HEK293 (cell line): ENCODE results near the gene NAGLU.

Experiments used
- CTCF ChIA-PET: fragments of 350-600 bp; formaldehyde crosslinking; extraction: SDS; loops from one replicate; lab custom pipeline; 2021; ENCODE audit warnings: antibody characterized with exemption; lab: Yijun Ruan, JAX
- POLR2A ChIA-PET: fragments of 300-600 bp; formaldehyde crosslinking; extraction: SDS; loops from one replicate; lab custom pipeline; 2020; ENCODE audit warnings: antibody characterized with exemption, inconsistent platforms; lab: Yijun Ruan, JAX
- H3K27ac ChIP-seq: fragments of 200-500 bp; sonication (Bioruptor generic); 2 replicates; pipeline ENCODE4 v1.5.1; 2014; ENCODE audit warnings: low read depth, low read length, control low read depth, inconsistent platforms; ENCODE audit errors: extremely low read depth
- H3K36me3 ChIP-seq, 2 experiments: fragments of 200-500 bp in 1 of 2; sonication (Bioruptor generic) in 1 of 2; 1 replicate in 1 of 2; 2 replicates in 1 of 2; pipeline ENCODE4 v1.5.1; 2014 to 2017; ENCODE audit warnings: inconsistent platforms in 2 of 2, low read length in 2 of 2; ENCODE audit not compliant: control insufficient read depth in 2 of 2, insufficient read depth in 1 of 2
- H3K4me1 ChIP-seq: fragments of 200-500 bp; sonication (Bioruptor generic); 2 replicates; pipeline ENCODE4 v1.5.1; 2014; ENCODE audit warnings: mild to moderate bottlenecking, low read length, inconsistent platforms; ENCODE audit not compliant: control insufficient read depth, insufficient read depth
- H3K4me3 ChIP-seq: 2 replicates; pipeline ENCODE4 v1.5.1; 2011; ENCODE audit warnings: low read depth, mild to moderate bottlenecking, control low read depth, low read length, moderate library complexity
- H3K9me3 ChIP-seq: fragments of 200-500 bp; sonication (Bioruptor generic); 2 replicates; pipeline ENCODE4 v1.5.1; 2014; ENCODE audit warnings: low read depth, low read length, inconsistent platforms; ENCODE audit not compliant: control insufficient read depth, insufficient read depth
- SP7 ChIP-seq: fragments of 450-650 bp; formaldehyde crosslinking; IDR thresholded peaks from 2 replicates; pipeline ENCODE4 v1.5.1; 2016; ENCODE audit warnings: missing biosample characterization, missing genetic modification characterization
- ZBTB1 ChIP-seq: fragments of 450-650 bp; formaldehyde crosslinking; IDR thresholded peaks from 2 replicates; pipeline ENCODE4 v1.5.1; 2016; ENCODE audit warnings: missing biosample characterization, missing genetic modification characterization
- ZBTB49 ChIP-seq: fragments of 450-650 bp; formaldehyde crosslinking; IDR thresholded peaks from 2 replicates; pipeline ENCODE4 v1.5.1; 2016; ENCODE audit warnings: missing biosample characterization, missing genetic modification characterization, low read depth
- ZBTB8A ChIP-seq: fragments of 450-650 bp; formaldehyde crosslinking; IDR thresholded peaks from 2 replicates; pipeline ENCODE4 v1.5.1; 2016; ENCODE audit warnings: missing biosample characterization, missing genetic modification characterization
- ZFP69B ChIP-seq: fragments of 450-650 bp; formaldehyde crosslinking; IDR thresholded peaks from 2 replicates; pipeline ENCODE4 v1.5.1; 2016; ENCODE audit warnings: missing biosample characterization, missing genetic modification characterization
- ZNF10 ChIP-seq: fragments of 450-650 bp; formaldehyde crosslinking; IDR thresholded peaks from 2 replicates; pipeline ENCODE4 v1.5.1; 2017; ENCODE audit warnings: missing biosample characterization, missing genetic modification characterization
- ZNF133 ChIP-seq: fragments of 450-650 bp; formaldehyde crosslinking; IDR thresholded peaks from 2 replicates; pipeline ENCODE4 v1.5.1; 2016; ENCODE audit warnings: missing biosample characterization, missing genetic modification characterization
- ZNF157 ChIP-seq: fragments of 450-650 bp; formaldehyde crosslinking; IDR thresholded peaks from 2 replicates; pipeline ENCODE4 v1.5.1; 2016; ENCODE audit warnings: missing biosample characterization, missing genetic modification characterization
- ZNF248 ChIP-seq: fragments of 450-650 bp; formaldehyde crosslinking; IDR thresholded peaks from 2 replicates; pipeline ENCODE4 v1.5.1; 2017; ENCODE audit warnings: missing biosample characterization, missing genetic modification characterization
- ZNF280C ChIP-seq: fragments of 450-650 bp; formaldehyde crosslinking; IDR thresholded peaks from 2 replicates; pipeline ENCODE4 v1.5.1; 2016; ENCODE audit warnings: missing biosample characterization, missing genetic modification characterization
- ZNF341 ChIP-seq: fragments of 450-650 bp; formaldehyde crosslinking; IDR thresholded peaks from 2 replicates; pipeline ENCODE4; 2016; ENCODE audit warnings: low read depth, missing biosample characterization, missing genetic modification characterization
- ZNF350 ChIP-seq: fragments of 450-650 bp; formaldehyde crosslinking; IDR thresholded peaks from 2 replicates; pipeline ENCODE4 v1.5.0; 2017; ENCODE audit warnings: missing biosample characterization, mild to moderate bottlenecking, missing genetic modification characterization
- ZNF423 ChIP-seq: fragments of 450-650 bp; formaldehyde crosslinking; IDR thresholded peaks from 2 replicates; pipeline ENCODE4 v1.5.1; 2016; ENCODE audit warnings: missing biosample characterization, missing genetic modification characterization
- ZNF561 ChIP-seq: fragments of 450-650 bp; IDR thresholded peaks from 2 replicates; pipeline ENCODE4 v1.5.1; 2018; ENCODE audit warnings: missing biosample characterization, missing genetic modification characterization, borderline replicate concordance
- ZNF654 ChIP-seq: fragments of 450-650 bp; formaldehyde crosslinking; IDR thresholded peaks from 2 replicates; pipeline ENCODE4 v1.5.1; 2016; ENCODE audit warnings: low read depth, missing biosample characterization, missing genetic modification characterization
- ZNF785 ChIP-seq: fragments of 450-650 bp; formaldehyde crosslinking; IDR thresholded peaks from 2 replicates; pipeline ENCODE4 v1.5.1; 2016; ENCODE audit warnings: missing biosample characterization, missing genetic modification characterization
- ZNF791 ChIP-seq: fragments of 450-650 bp; formaldehyde crosslinking; IDR thresholded peaks from 2 replicates; pipeline ENCODE4 v1.5.1; 2016; ENCODE audit warnings: missing biosample characterization, missing genetic modification characterization
- ZSCAN16 ChIP-seq: fragments of 450-650 bp; formaldehyde crosslinking; IDR thresholded peaks from 2 replicates; pipeline ENCODE4 v1.5.1; 2016; ENCODE audit warnings: missing biosample characterization, missing genetic modification characterization
- TF ChIP-seq, protein P1 (sequence below): fragments of 450-650 bp; IDR thresholded peaks from 2 replicates; pipeline ENCODE4 v1.5.1; 2018; ENCODE audit warnings: missing biosample characterization, missing genetic modification characterization
- TF ChIP-seq, protein P2 (sequence below): fragments of 450-650 bp; formaldehyde crosslinking; IDR thresholded peaks from 2 replicates; pipeline ENCODE4 v1.5.1; 2016; ENCODE audit warnings: missing biosample characterization, missing genetic modification characterization, borderline replicate concordance
- TF ChIP-seq, protein P3 (sequence below): fragments of 450-650 bp; formaldehyde crosslinking; IDR thresholded peaks from 2 replicates; pipeline ENCODE4 v1.5.1; 2016; ENCODE audit warnings: missing biosample characterization, missing genetic modification characterization

The NAGLU gene

DNA sequence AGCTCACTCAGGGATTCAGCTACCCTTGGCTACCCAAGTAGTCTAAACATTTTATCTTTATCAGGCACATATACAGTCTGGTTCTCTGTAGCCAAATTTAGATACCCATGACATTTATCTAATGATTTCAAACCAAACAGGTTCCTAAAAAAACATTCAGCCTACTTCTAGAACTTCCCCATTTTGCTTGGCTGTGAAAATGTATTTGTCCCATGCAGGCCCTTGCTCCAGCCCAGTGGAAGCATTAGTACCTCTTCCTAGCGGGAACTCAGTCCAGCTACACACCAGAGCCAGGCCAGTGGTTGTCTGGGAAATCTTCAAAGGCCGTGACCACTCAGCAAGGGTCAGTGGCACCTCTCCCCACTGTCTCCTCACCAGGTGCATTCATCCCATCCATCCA, 26.2 kb upstream of the NAGLU start:
- CTCF ChIA-PET, result no interaction called here
- Histone ChIP-seq H3K27ac (no peak overlapping the region), H3K4me1 (no peaks in the 10 kb centered on the region), H3K36me3 (peaks cover 6 to 76% of the 10 kb centered on the region in 2 experiments), H3K4me3 (no peak overlapping the region)
- POLR2A ChIA-PET, result no interaction called here
- no peak for TF ChIP-seq ZNF791 (tag by site-specific recombination)
- TF ChIP-seq, protein P1, sequence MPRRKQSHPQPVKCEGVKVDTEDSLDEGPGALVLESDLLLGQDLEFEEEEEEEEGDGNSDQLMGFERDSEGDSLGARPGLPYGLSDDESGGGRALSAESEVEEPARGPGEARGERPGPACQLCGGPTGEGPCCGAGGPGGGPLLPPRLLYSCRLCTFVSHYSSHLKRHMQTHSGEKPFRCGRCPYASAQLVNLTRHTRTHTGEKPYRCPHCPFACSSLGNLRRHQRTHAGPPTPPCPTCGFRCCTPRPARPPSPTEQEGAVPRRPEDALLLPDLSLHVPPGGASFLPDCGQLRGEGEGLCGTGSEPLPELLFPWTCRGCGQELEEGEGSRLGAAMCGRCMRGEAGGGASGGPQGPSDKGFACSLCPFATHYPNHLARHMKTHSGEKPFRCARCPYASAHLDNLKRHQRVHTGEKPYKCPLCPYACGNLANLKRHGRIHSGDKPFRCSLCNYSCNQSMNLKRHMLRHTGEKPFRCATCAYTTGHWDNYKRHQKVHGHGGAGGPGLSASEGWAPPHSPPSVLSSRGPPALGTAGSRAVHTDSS (tag by site-specific recombination), result no peak
- no peak for TF ChIP-seq ZNF350 (tag by site-specific recombination)
- TF ChIP-seq ZNF423 (tag by site-specific recombination), result no peak
- TF ChIP-seq ZSCAN16 (tag by site-specific recombination), result no peak
- TF ChIP-seq ZNF280C, result no peak
- no peak for TF ChIP-seq ZNF654 (tag by site-specific recombination)
- TF ChIP-seq, protein P2, sequence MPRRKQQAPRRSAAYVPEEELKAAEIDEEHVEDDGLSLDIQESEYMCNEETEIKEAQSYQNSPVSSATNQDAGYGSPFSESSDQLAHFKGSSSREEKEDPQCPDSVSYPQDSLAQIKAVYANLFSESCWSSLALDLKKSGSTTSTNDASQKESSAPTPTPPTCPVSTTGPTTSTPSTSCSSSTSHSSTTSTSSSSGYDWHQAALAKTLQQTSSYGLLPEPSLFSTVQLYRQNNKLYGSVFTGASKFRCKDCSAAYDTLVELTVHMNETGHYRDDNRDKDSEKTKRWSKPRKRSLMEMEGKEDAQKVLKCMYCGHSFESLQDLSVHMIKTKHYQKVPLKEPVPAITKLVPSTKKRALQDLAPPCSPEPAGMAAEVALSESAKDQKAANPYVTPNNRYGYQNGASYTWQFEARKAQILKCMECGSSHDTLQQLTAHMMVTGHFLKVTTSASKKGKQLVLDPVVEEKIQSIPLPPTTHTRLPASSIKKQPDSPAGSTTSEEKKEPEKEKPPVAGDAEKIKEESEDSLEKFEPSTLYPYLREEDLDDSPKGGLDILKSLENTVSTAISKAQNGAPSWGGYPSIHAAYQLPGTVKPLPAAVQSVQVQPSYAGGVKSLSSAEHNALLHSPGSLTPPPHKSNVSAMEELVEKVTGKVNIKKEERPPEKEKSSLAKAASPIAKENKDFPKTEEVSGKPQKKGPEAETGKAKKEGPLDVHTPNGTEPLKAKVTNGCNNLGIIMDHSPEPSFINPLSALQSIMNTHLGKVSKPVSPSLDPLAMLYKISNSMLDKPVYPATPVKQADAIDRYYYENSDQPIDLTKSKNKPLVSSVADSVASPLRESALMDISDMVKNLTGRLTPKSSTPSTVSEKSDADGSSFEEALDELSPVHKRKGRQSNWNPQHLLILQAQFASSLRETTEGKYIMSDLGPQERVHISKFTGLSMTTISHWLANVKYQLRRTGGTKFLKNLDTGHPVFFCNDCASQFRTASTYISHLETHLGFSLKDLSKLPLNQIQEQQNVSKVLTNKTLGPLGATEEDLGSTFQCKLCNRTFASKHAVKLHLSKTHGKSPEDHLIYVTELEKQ (tag by site-specific recombination), result no peak
- TF ChIP-seq ZNF10 (tag by site-specific recombination), result no peak
- TF ChIP-seq, protein P3, sequence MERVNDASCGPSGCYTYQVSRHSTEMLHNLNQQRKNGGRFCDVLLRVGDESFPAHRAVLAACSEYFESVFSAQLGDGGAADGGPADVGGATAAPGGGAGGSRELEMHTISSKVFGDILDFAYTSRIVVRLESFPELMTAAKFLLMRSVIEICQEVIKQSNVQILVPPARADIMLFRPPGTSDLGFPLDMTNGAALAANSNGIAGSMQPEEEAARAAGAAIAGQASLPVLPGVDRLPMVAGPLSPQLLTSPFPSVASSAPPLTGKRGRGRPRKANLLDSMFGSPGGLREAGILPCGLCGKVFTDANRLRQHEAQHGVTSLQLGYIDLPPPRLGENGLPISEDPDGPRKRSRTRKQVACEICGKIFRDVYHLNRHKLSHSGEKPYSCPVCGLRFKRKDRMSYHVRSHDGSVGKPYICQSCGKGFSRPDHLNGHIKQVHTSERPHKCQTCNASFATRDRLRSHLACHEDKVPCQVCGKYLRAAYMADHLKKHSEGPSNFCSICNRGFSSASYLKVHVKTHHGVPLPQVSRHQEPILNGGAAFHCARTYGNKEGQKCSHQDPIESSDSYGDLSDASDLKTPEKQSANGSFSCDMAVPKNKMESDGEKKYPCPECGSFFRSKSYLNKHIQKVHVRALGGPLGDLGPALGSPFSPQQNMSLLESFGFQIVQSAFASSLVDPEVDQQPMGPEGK (tag by site-specific recombination), result no peak
- TF ChIP-seq ZNF785 (tag by site-specific recombination), result no peak
- TF ChIP-seq SP7 (tag by site-specific recombination), result no peak
- TF ChIP-seq ZNF133 (tag by site-specific recombination), result no peak
- TF ChIP-seq, all 188 proteins: peak for 0
- H3K9me3 ChIP-seq, result no peaks in the 10 kb centered on the region

- no peaks in the 10 kb centered on the region for H3K9me3 ChIP-seq
- ChIA-PET CTCF (interaction anchor here (0.6 to 1.0 kb wide), 2 partner anchors 12 to 185 kb away, joined by 3 to 4 read pairs; no protein-coding TSS in a partner anchor), POLR2A (no interaction called here)
- no peak overlapping the region for H3K27ac ChIP-seq
- H3K4me3 ChIP-seq, result no peak overlapping the region
- H3K4me1 ChIP-seq, result no peaks in the 10 kb centered on the region; the same call in 1 of the 2 replicates
- peaks cover 6 to 72% of the 10 kb centered on the region in 2 experiments; a peak in 2 of 3 replicates for H3K36me3 ChIP-seq
- TF ChIP-seq ZNF248 (tag by site-specific recombination) (no peak), ZNF561 (tag by site-specific recombination) (no peak), ZBTB1 (no peak), ZNF157 (tag by site-specific recombination) (no peak), ZNF341 (tag by site-specific recombination) (no peak), ZBTB8A (no peak), ZFP69B (tag by site-specific recombination) (no peak), ZNF423 (tag by site-specific recombination) (no peak), ZBTB49 (no peak)
Measured at GRCh38 chr17:42512246-42512645, 23.8 kb upstream of the NAGLU start.
